ENCODE measurements around the gene NIN.

The NIN gene

GRCh38 chr14:50762001-50762930, 68.7 kb downstream of the NIN start:
- DNase-seq (ENCODE audit: insufficient read length, low spot score) (no peak), FAIRE-seq (no peak)
- no peak for TF ChIP-seq CTCF (IDR thresholded peaks at IDR 0.05; ENCODE audit: insufficient read depth, missing control alignments)

- FAIRE-seq = no peak
- no peak for TF ChIP-seq CTCF (IDR thresholded peaks at IDR 0.05; ENCODE audit: insufficient read depth, missing control alignments)
- no peak for DNase-seq (ENCODE audit: insufficient read length, low spot score)
Observed at GRCh38 chr14:50759800-50760543, 71.0 kb downstream of the NIN start.

- FAIRE-seq = no peak
- TF ChIP-seq CTCF (IDR thresholded peaks at IDR 0.05; ENCODE audit: insufficient read depth, missing control alignments) = no peak
- no peak for DNase-seq (ENCODE audit: insufficient read length, low spot score)
Observed at GRCh38 chr14:50758945-50759344, 72.0 kb downstream of the NIN start.

GRCh38 chr14:50758305-50758704, 72.7 kb downstream of the NIN start:
- FAIRE-seq = no peak
- no peak for DNase-seq (ENCODE audit: insufficient read length, low spot score)
- no peak for TF ChIP-seq CTCF (IDR thresholded peaks at IDR 0.05; ENCODE audit: insufficient read depth, missing control alignments)

GRCh38 chr14:50757702-50758101, 73.3 kb downstream of the NIN start:
- TF ChIP-seq CTCF (IDR thresholded peaks at IDR 0.05; ENCODE audit: insufficient read depth, missing control alignments) = no peak
- FAIRE-seq (no peak), DNase-seq (ENCODE audit: insufficient read length, low spot score) (no peak)

- TF ChIP-seq CTCF (IDR thresholded peaks at IDR 0.05; ENCODE audit: insufficient read depth, missing control alignments) = no peak
- DNase-seq (ENCODE audit: insufficient read length, low spot score) (no peak), FAIRE-seq (no peak)
Observed at GRCh38 chr14:50756300-50756699, 74.7 kb downstream of the NIN start.
